ENCODE measurements around the gene URB1. TPM values are rescaled to one million over a fixed set of nuclear protein-coding genes. Genes with fewer than 3 reads are reported as not detected.

URB1 gene
- total and polyA plus RNA-seq, 2 experiments from 2014 or later, result 7.7 to 44.1 TPM

DNA sequence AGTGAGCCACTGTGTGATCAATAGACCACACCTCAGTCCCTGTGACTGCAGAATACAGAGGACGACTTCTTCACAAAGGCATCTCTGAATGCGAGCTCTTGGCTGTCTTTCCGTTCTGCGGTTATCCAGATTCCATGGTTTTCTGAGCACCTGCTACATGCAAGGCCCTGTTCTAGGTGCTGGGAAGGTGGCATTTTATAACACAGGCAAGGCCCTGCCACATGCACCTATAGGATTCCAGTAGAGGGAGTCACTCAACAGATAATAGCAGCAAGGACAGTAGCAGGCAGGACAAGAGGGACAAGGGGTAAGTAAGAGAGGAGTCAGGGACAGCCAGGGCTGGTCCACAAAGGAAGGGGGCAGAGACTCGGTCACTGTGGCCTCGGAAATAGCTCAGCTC is 9.0 kb downstream of the URB1 start:
- Histone ChIP-seq H3K4me1 (ENCODE audit: insufficient read depth) (no peaks in the 10 kb centered on the region), H2AFZ (no peak overlapping the region), H3K27ac (ENCODE audit: low read depth) (no peak overlapping the region), H3F3A (replicated peaks; ENCODE audit: low read depth) (no peaks in the 10 kb centered on the region), H3K27me3 (ENCODE audit: insufficient read depth) (no peaks in the 10 kb centered on the region), H3K36me3 (ENCODE audit: insufficient read depth) (peaks cover 46% of the 10 kb centered on the region), H3K4me2 (no peak overlapping the region), H3K79me2 (replicated peaks; ENCODE audit: insufficient read depth) (peaks cover 83% of the 10 kb centered on the region), H3K4me3 (no peak overlapping the region), H4K20me1 (replicated peaks; ENCODE audit: insufficient read depth) (peaks cover 44% of the 10 kb centered on the region), H3K9me2 (ENCODE audit: insufficient read depth) (no peaks in the 10 kb centered on the region)
- no peak for DNase-seq (ENCODE audit: low spot score)
- Mint-ChIP-seq H3K4me1 (peaks cover 14% of the 10 kb centered on the region), H3K9me3 (no peaks in the 10 kb centered on the region), H3K27ac (peak overlapping the region; percentile 8; the same call in 1 of the 2 replicates), H3K4me3 (no peak overlapping the region), H3K27me3 (ENCODE audit: insufficient read depth, low read depth, poor library complexity) (peaks cover 3% of the 10 kb centered on the region), H3K36me3 (ENCODE audit: low read depth) (peaks cover 67% of the 10 kb centered on the region)
- peak; percentile 30; the same call in 2 of the 3 replicates for ATAC-seq
- TF ChIP-seq, protein P1, sequence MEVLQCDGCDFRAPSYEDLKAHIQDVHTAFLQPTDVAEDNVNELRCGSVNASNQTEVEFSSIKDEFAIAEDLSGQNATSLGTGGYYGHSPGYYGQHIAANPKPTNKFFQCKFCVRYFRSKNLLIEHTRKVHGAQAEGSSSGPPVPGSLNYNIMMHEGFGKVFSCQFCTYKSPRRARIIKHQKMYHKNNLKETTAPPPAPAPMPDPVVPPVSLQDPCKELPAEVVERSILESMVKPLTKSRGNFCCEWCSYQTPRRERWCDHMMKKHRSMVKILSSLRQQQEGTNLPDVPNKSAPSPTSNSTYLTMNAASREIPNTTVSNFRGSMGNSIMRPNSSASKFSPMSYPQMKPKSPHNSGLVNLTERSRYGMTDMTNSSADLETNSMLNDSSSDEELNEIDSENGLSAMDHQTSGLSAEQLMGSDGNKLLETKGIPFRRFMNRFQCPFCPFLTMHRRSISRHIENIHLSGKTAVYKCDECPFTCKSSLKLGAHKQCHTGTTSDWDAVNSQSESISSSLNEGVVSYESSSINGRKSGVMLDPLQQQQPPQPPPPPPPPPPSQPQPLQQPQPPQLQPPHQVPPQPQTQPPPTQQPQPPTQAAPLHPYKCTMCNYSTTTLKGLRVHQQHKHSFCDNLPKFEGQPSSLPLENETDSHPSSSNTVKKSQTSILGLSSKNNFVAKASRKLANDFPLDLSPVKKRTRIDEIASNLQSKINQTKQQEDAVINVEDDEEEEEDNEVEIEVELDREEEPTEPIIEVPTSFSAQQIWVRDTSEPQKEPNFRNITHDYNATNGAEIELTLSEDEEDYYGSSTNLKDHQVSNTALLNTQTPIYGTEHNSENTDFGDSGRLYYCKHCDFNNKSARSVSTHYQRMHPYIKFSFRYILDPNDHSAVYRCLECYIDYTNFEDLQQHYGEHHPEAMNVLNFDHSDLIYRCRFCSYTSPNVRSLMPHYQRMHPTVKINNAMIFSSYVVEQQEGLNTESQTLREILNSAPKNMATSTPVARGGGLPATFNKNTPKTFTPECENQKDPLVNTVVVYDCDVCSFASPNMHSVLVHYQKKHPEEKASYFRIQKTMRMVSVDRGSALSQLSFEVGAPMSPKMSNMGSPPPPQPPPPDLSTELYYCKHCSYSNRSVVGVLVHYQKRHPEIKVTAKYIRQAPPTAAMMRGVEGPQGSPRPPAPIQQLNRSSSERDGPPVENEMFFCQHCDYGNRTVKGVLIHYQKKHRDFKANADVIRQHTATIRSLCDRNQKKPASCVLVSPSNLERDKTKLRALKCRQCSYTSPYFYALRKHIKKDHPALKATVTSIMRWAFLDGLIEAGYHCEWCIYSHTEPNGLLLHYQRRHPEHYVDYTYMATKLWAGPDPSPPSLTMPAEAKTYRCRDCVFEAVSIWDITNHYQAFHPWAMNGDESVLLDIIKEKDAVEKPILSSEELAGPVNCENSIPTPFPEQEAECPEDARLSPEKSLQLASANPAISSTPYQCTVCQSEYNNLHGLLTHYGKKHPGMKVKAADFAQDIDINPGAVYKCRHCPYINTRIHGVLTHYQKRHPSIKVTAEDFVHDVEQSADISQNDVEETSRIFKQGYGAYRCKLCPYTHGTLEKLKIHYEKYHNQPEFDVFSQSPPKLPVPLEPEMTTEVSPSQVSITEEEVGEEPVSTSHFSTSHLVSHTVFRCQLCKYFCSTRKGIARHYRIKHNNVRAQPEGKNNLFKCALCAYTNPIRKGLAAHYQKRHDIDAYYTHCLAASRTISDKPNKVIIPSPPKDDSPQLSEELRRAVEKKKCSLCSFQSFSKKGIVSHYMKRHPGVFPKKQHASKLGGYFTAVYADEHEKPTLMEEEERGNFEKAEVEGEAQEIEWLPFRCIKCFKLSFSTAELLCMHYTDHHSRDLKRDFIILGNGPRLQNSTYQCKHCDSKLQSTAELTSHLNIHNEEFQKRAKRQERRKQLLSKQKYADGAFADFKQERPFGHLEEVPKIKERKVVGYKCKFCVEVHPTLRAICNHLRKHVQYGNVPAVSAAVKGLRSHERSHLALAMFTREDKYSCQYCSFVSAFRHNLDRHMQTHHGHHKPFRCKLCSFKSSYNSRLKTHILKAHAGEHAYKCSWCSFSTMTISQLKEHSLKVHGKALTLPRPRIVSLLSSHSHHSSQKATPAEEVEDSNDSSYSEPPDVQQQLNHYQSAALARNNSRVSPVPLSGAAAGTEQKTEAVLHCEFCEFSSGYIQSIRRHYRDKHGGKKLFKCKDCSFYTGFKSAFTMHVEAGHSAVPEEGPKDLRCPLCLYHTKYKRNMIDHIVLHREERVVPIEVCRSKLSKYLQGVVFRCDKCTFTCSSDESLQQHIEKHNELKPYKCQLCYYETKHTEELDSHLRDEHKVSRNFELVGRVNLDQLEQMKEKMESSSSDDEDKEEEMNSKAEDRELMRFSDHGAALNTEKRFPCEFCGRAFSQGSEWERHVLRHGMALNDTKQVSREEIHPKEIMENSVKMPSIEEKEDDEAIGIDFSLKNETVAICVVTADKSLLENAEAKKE (CRISPR knock-in tag; IDR thresholded peaks at IDR 0.05), result no peak
- TF ChIP-seq, protein P2, sequence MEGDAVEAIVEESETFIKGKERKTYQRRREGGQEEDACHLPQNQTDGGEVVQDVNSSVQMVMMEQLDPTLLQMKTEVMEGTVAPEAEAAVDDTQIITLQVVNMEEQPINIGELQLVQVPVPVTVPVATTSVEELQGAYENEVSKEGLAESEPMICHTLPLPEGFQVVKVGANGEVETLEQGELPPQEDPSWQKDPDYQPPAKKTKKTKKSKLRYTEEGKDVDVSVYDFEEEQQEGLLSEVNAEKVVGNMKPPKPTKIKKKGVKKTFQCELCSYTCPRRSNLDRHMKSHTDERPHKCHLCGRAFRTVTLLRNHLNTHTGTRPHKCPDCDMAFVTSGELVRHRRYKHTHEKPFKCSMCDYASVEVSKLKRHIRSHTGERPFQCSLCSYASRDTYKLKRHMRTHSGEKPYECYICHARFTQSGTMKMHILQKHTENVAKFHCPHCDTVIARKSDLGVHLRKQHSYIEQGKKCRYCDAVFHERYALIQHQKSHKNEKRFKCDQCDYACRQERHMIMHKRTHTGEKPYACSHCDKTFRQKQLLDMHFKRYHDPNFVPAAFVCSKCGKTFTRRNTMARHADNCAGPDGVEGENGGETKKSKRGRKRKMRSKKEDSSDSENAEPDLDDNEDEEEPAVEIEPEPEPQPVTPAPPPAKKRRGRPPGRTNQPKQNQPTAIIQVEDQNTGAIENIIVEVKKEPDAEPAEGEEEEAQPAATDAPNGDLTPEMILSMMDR (conservative IDR thresholded peaks at IDR 0.05; ENCODE audit: low read depth in 2 of 2), result peak; percentile 9 to 42; a peak in 2 of 4 replicates

DNA sequence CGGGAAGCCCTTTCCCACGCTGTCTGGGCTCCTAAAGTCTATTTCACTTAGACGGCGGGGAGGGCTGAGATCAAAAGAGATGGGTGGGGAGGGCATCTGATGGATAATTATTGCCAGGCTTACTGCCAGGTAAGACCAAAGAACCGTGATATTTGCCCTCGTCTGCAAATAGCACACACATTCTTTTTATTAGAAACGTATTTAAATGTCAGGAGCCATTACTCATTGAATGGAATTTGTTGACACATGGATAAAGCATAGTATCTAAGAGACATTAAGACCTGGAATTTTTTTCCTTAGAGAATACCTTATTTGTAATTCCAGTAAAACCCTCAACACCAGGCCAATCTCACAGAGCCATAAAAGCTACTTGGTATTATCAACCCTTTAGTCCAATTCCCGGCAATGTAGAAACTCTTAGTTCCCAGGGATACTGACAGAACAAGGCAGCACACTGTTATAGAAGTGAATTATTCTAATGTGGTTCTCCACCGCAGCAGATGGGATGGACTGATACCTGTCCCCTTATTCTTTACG is 10.6 kb downstream of the URB1 start:
- Mint-ChIP-seq H3K36me3 (ENCODE audit: low read depth) (peaks cover 80% of the 10 kb centered on the region), H3K27ac (no peak overlapping the region), H3K4me1 (peaks cover 4% of the 10 kb centered on the region; the same call in 2 of the 3 replicates), H3K9me3 (no peaks in the 10 kb centered on the region), H3K4me3 (no peak overlapping the region), H3K27me3 (ENCODE audit: insufficient read depth, low read depth, poor library complexity) (peaks cover 3% of the 10 kb centered on the region)
- Histone ChIP-seq H3K4me3 (no peak overlapping the region), H3F3A (replicated peaks; ENCODE audit: low read depth) (no peaks in the 10 kb centered on the region), H3K4me1 (ENCODE audit: insufficient read depth) (no peaks in the 10 kb centered on the region), H3K79me2 (replicated peaks; ENCODE audit: insufficient read depth) (peaks cover 77% of the 10 kb centered on the region), H3K27ac (ENCODE audit: low read depth) (no peak overlapping the region), H3K27me3 (ENCODE audit: insufficient read depth) (no peaks in the 10 kb centered on the region), H4K20me1 (replicated peaks; ENCODE audit: insufficient read depth) (peaks cover 40% of the 10 kb centered on the region), H3K36me3 (ENCODE audit: insufficient read depth) (peaks cover 46% of the 10 kb centered on the region), H2AFZ (no peak overlapping the region), H3K4me2 (no peak overlapping the region), H3K9me2 (ENCODE audit: insufficient read depth) (no peaks in the 10 kb centered on the region)
- no peak for DNase-seq (ENCODE audit: low spot score)
- no peak for ATAC-seq
- no peak for TF ChIP-seq NANOG (IDR thresholded peaks at IDR 0.05; ENCODE audit: borderline replicate concordance)
- no peak for TF ChIP-seq STAT1 (IDR thresholded peaks at IDR 0.05; ENCODE audit: unreplicated experiment)
- TF ChIP-seq JUNB (IDR thresholded peaks at IDR 0.05; ENCODE audit: unreplicated experiment), result no peak
- TF ChIP-seq, protein P3, sequence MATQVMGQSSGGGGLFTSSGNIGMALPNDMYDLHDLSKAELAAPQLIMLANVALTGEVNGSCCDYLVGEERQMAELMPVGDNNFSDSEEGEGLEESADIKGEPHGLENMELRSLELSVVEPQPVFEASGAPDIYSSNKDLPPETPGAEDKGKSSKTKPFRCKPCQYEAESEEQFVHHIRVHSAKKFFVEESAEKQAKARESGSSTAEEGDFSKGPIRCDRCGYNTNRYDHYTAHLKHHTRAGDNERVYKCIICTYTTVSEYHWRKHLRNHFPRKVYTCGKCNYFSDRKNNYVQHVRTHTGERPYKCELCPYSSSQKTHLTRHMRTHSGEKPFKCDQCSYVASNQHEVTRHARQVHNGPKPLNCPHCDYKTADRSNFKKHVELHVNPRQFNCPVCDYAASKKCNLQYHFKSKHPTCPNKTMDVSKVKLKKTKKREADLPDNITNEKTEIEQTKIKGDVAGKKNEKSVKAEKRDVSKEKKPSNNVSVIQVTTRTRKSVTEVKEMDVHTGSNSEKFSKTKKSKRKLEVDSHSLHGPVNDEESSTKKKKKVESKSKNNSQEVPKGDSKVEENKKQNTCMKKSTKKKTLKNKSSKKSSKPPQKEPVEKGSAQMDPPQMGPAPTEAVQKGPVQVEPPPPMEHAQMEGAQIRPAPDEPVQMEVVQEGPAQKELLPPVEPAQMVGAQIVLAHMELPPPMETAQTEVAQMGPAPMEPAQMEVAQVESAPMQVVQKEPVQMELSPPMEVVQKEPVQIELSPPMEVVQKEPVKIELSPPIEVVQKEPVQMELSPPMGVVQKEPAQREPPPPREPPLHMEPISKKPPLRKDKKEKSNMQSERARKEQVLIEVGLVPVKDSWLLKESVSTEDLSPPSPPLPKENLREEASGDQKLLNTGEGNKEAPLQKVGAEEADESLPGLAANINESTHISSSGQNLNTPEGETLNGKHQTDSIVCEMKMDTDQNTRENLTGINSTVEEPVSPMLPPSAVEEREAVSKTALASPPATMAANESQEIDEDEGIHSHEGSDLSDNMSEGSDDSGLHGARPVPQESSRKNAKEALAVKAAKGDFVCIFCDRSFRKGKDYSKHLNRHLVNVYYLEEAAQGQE (IDR thresholded peaks at IDR 0.05; ENCODE audit: unreplicated experiment), result no peak
- TF ChIP-seq ZNF114 (CRISPR knock-in tag; IDR thresholded peaks at IDR 0.05), result no peak
- no peak for TF ChIP-seq EZH2phosphoT487 (IDR thresholded peaks at IDR 0.05; ENCODE audit: unreplicated experiment)
